ENCODE results near the gene KIFC3.

Gene KIFC3

GRCh38 chr16:57743886-57744641 lies 58.2 kb downstream of the KIFC3 start:
- no peak for DNase-seq
- H3K9me3 ChIP-seq (ENCODE audit: control extremely low read depth in 1 of 5, control insufficient read depth in 4 of 5, insufficient read depth in 2 of 5, low read depth in 1 of 5, low read length in 4 of 5) = no peaks in the 10 kb centered on the region
- no peaks in the 10 kb centered on the region for H3K4me1 ChIP-seq (ENCODE audit: control extremely low read depth in 1 of 4, control insufficient read depth in 4 of 4, insufficient read depth in 4 of 4, low read length in 3 of 4)
- CTCF ChIA-PET = interaction anchor here (1.0 to 1.4 kb wide), 2 partner anchors 11 to 14 kb away, joined by 3 read pairs; no protein-coding TSS in a partner anchor
- H3K36me3 ChIP-seq (ENCODE audit: control insufficient read depth in 4 of 4, insufficient read depth in 4 of 4, low read length in 3 of 4) = peaks cover 8 to 82% (median 48%) of the 10 kb centered on the region in 4 experiments
- H3K4me3 ChIP-seq (ENCODE audit: control insufficient read depth in 1 of 7, extremely low read depth in 1 of 7, insufficient read depth in 4 of 7, low read depth in 2 of 7, low read length in 6 of 7) = no peak overlapping the region
- H3K27me3 ChIP-seq (replicated peaks in 2 of 5; ENCODE audit: control insufficient read depth in 4 of 5, insufficient read depth in 5 of 5, low read length in 4 of 5) = no peaks in the 10 kb centered on the region
- H3K27ac ChIP-seq (ENCODE audit: insufficient read depth in 1 of 2, low read depth in 1 of 2, low read length in 2 of 2, poor library complexity in 1 of 2, severe bottlenecking in 2 of 2) = no peak overlapping the region
- WGBS (ENCODE audit: insufficient coverage) = 96% methylated on average over 18 of the region's 23 CpGs
- POLR2A ChIA-PET = no interaction called here

DNA sequence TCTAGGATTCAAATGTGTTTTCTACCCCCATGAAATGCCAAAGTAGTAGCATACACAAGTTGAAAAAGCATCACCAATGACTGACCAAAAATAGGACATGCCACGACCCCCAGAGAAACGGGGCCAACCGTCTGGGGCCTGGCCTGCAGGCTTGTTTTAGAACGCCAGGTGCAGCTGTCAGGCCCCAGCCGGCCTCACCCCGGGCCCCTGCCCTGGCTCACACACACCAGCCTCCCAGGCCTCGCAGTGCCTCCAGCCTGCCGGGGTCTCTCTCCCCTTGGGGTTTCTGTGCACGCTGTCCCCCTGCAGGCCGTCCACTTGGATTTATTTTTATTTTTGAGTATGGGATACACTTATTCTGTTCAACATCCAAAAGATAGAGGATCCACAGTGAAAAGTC lies 58.8 kb downstream of the KIFC3 start:
- POLR2A ChIA-PET = no interaction called here

GRCh38 chr16:57742543-57742942 lies 59.7 kb downstream of the KIFC3 start:
- H3K4me1 ChIP-seq (ENCODE audit: control extremely low read depth in 1 of 4, control insufficient read depth in 4 of 4, insufficient read depth in 4 of 4, low read length in 3 of 4) = peaks cover 0 to 5% (median 3%) of the 10 kb centered on the region in 4 experiments
- DNase-seq = no peak
- H3K36me3 ChIP-seq (ENCODE audit: control insufficient read depth in 4 of 4, insufficient read depth in 4 of 4, low read length in 3 of 4) = peaks cover 8 to 76% (median 45%) of the 10 kb centered on the region in 4 experiments
- CTCF ChIA-PET = interaction anchor here (1.0 to 1.2 kb wide), 2 partner anchors 13 to 127 kb away, joined by 3 read pairs; no protein-coding TSS in a partner anchor
- 100% methylated on average over 1 of the region's 4 CpGs for WGBS (ENCODE audit: insufficient coverage)
- H3K9me3 ChIP-seq (ENCODE audit: control extremely low read depth in 1 of 5, control insufficient read depth in 4 of 5, insufficient read depth in 2 of 5, low read depth in 1 of 5, low read length in 4 of 5) = no peaks in the 10 kb centered on the region
- no peak overlapping the region for H3K27ac ChIP-seq (ENCODE audit: insufficient read depth in 1 of 2, low read depth in 1 of 2, low read length in 2 of 2, poor library complexity in 1 of 2, severe bottlenecking in 2 of 2)
- no peaks in the 10 kb centered on the region for H3K27me3 ChIP-seq (replicated peaks in 2 of 5; ENCODE audit: control insufficient read depth in 4 of 5, insufficient read depth in 5 of 5, low read length in 4 of 5)
- H3K4me3 ChIP-seq (ENCODE audit: control insufficient read depth in 1 of 7, extremely low read depth in 1 of 7, insufficient read depth in 4 of 7, low read depth in 2 of 7, low read length in 6 of 7) = no peak overlapping the region
- POLR2A ChIA-PET = no interaction called here

More for the DNA sequence above, 58.8 kb downstream of the KIFC3 start:
- Histone ChIP-seq H3K4me3 (ENCODE audit: control insufficient read depth in 1 of 7, extremely low read depth in 1 of 7, insufficient read depth in 4 of 7, low read depth in 2 of 7, low read length in 6 of 7) (no peak overlapping the region), H3K27ac (ENCODE audit: insufficient read depth in 1 of 2, low read depth in 1 of 2, low read length in 2 of 2, poor library complexity in 1 of 2, severe bottlenecking in 2 of 2) (no peak overlapping the region), H3K27me3 (replicated peaks in 2 of 5; ENCODE audit: control insufficient read depth in 4 of 5, insufficient read depth in 5 of 5, low read length in 4 of 5) (no peaks in the 10 kb centered on the region), H3K4me1 (ENCODE audit: control extremely low read depth in 1 of 4, control insufficient read depth in 4 of 4, insufficient read depth in 4 of 4, low read length in 3 of 4) (peaks cover 0 to 1% (median 0%) of the 10 kb centered on the region in 4 experiments), H3K9me3 (ENCODE audit: control extremely low read depth in 1 of 5, control insufficient read depth in 4 of 5, insufficient read depth in 2 of 5, low read depth in 1 of 5, low read length in 4 of 5) (no peaks in the 10 kb centered on the region), H3K36me3 (ENCODE audit: control insufficient read depth in 4 of 4, insufficient read depth in 4 of 4, low read length in 3 of 4) (peaks cover 8 to 79% (median 47%) of the 10 kb centered on the region in 4 experiments)
- WGBS (ENCODE audit: insufficient coverage) = 96% methylated on average over 6 of the region's 10 CpGs
- CTCF ChIA-PET = no interaction called here
- no peak for DNase-seq

- no peak for DNase-seq
- WGBS (ENCODE audit: insufficient coverage) = 94% methylated on average over 7 of the region's 16 CpGs
- Histone ChIP-seq H3K27me3 (replicated peaks in 2 of 5; ENCODE audit: control insufficient read depth in 4 of 5, insufficient read depth in 5 of 5, low read length in 4 of 5) (no peaks in the 10 kb centered on the region), H3K4me3 (ENCODE audit: control insufficient read depth in 1 of 7, extremely low read depth in 1 of 7, insufficient read depth in 4 of 7, low read depth in 2 of 7, low read length in 6 of 7) (no peak overlapping the region), H3K9me3 (ENCODE audit: control extremely low read depth in 1 of 5, control insufficient read depth in 4 of 5, insufficient read depth in 2 of 5, low read depth in 1 of 5, low read length in 4 of 5) (no peaks in the 10 kb centered on the region), H3K4me1 (ENCODE audit: control extremely low read depth in 1 of 4, control insufficient read depth in 4 of 4, insufficient read depth in 4 of 4, low read length in 3 of 4) (peaks cover 0 to 13% (median 10%) of the 10 kb centered on the region in 4 experiments), H3K36me3 (ENCODE audit: control insufficient read depth in 4 of 4, insufficient read depth in 4 of 4, low read length in 3 of 4) (peaks cover 8 to 77% (median 43%) of the 10 kb centered on the region in 4 experiments), H3K27ac (ENCODE audit: insufficient read depth in 1 of 2, low read depth in 1 of 2, low read length in 2 of 2, poor library complexity in 1 of 2, severe bottlenecking in 2 of 2) (no peak overlapping the region)
- CTCF ChIA-PET = interaction anchor here (0.6 to 1.7 kb wide), 5 partner anchors 29 to 287 kb away, joined by 3 to 4 read pairs (median 3); no protein-coding TSS in a partner anchor
- POLR2A ChIA-PET = interaction anchor here (0.6 kb wide), 1 partner anchor 648 kb away, joined by 4 read pairs; no protein-coding TSS in a partner anchor
These were observed 60.6 kb downstream of the KIFC3 start for GRCh38 chr16:57741660-57742191.

DNA sequence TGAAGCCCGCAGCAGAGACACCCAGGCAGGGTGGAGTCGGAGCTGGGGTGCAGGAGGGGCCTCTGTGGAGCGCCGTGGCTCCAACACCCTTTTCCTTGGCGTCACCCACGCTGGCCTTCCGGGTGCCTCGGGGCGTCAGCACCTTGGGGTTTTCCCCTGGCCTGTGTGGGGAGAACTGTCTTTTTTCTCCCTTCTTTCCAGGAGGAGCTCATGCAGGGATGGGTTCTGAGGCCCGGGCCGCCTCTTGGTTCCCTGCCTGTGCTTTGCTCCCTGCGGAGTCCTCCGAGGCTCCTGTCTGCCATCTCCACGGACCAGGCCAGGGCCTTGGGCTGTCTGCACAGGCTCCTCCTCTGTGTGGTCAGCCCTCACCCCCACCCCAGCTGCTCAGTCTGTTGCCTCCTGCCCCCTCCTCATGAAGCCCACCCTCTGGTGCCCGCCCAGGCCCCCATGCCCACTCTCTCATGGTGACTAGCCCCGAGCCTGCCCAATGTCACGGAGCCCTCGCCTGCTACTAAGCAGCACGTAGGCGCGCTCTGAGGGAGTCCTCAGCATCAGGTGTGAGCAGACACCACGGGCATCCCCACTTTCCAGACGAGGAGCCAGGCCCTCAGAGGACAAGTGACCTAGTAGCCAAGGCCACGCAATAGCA lies 61.7 kb downstream of the KIFC3 start:
- H3K27ac ChIP-seq (ENCODE audit: insufficient read depth in 1 of 2, low read depth in 1 of 2, low read length in 2 of 2, poor library complexity in 1 of 2, severe bottlenecking in 2 of 2) = peak overlapping the region in 1 of 2 experiments; percentile 36
- WGBS (ENCODE audit: insufficient coverage) = 96% methylated on average over 22 of the region's 24 CpGs
- H3K4me1 ChIP-seq (ENCODE audit: control extremely low read depth in 1 of 4, control insufficient read depth in 4 of 4, insufficient read depth in 4 of 4, low read length in 3 of 4) = peaks cover 0 to 23% (median 20%) of the 10 kb centered on the region in 4 experiments
- H3K27me3 ChIP-seq (replicated peaks in 2 of 5; ENCODE audit: control insufficient read depth in 4 of 5, insufficient read depth in 5 of 5, low read length in 4 of 5) = no peaks in the 10 kb centered on the region
- H3K36me3 ChIP-seq (ENCODE audit: control insufficient read depth in 4 of 4, insufficient read depth in 4 of 4, low read length in 3 of 4) = peaks cover 8 to 69% (median 41%) of the 10 kb centered on the region in 4 experiments
- POLR2A ChIA-PET = no interaction called here
- H3K4me3 ChIP-seq (ENCODE audit: control insufficient read depth in 1 of 7, extremely low read depth in 1 of 7, insufficient read depth in 4 of 7, low read depth in 2 of 7, low read length in 6 of 7) = no peak overlapping the region
- CTCF ChIA-PET = interaction anchor here (1.1 to 1.7 kb wide), 3 partner anchors 28 to 70 kb away, joined by 3 read pairs; no protein-coding TSS in a partner anchor
- no peak for DNase-seq
- H3K9me3 ChIP-seq (ENCODE audit: control extremely low read depth in 1 of 5, control insufficient read depth in 4 of 5, insufficient read depth in 2 of 5, low read depth in 1 of 5, low read length in 4 of 5) = no peaks in the 10 kb centered on the region

DNA sequence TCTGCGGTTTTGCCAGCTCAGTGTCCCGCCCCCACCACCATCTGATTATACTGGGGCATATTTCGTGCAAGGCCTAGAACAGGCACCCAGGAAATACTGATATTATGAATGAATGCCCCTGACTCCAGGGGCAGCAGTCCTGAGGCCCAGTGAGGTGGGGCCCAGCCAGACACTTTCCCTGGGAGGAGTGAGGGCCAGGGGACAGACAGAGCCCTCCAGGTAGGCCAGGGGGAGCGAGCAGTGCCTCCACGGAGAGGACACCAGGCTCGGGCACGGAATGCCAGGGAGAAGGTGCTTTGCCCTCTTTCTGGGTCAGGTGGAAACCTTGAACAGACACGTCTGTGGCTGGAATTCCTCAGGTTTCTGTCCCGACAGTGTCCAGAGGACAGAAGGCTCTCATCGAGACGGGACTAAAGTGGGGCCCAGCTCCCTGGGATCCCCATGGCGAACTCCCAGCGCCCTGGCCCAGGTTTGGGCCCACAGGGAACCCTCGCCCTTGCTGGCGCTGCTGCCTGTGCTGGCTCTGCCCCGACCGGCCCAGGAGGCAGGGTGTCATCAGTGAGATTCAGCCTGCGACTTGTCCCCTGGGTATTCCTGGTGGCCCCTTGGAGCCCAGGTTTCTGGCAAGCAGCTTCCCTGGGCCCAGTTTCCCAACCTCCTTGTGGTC lies 62.4 kb downstream of the KIFC3 start:
- Histone ChIP-seq H3K27ac (ENCODE audit: insufficient read depth in 1 of 2, low read depth in 1 of 2, low read length in 2 of 2, poor library complexity in 1 of 2, severe bottlenecking in 2 of 2) (peak overlapping the region in 1 of 2 experiments; percentile 36), H3K36me3 (ENCODE audit: control insufficient read depth in 4 of 4, insufficient read depth in 4 of 4, low read length in 3 of 4) (peaks cover 8 to 65% (median 38%) of the 10 kb centered on the region in 4 experiments), H3K4me1 (ENCODE audit: control extremely low read depth in 1 of 4, control insufficient read depth in 4 of 4, insufficient read depth in 4 of 4, low read length in 3 of 4) (peaks cover 0 to 23% (median 20%) of the 10 kb centered on the region in 4 experiments), H3K4me3 (ENCODE audit: control insufficient read depth in 1 of 7, extremely low read depth in 1 of 7, insufficient read depth in 4 of 7, low read depth in 2 of 7, low read length in 6 of 7) (no peak overlapping the region), H3K27me3 (replicated peaks in 2 of 5; ENCODE audit: control insufficient read depth in 4 of 5, insufficient read depth in 5 of 5, low read length in 4 of 5) (no peaks in the 10 kb centered on the region), H3K9me3 (ENCODE audit: control extremely low read depth in 1 of 5, control insufficient read depth in 4 of 5, insufficient read depth in 2 of 5, low read depth in 1 of 5, low read length in 4 of 5) (no peaks in the 10 kb centered on the region)
- ChIA-PET POLR2A (no interaction called here), CTCF (interaction anchor here (1.1 to 2.1 kb wide), 6 partner anchors 17 to 164 kb away, joined by 3 to 8 read pairs (median 4); no protein-coding TSS in a partner anchor)
- WGBS (ENCODE audit: insufficient coverage) = 98% methylated on average over 15 of the region's 18 CpGs
- no peak for DNase-seq
